Stimulated activated naive CD4-positive, alpha-beta T cell treated with Interleukin-2 at 50 U/mL for 16 hours (primary cell): ENCODE results near the gene BRINP3.

Experiments used
- DNase-seq: peaks from one replicate; lab custom pipeline; 2025; lab: John Stamatoyannopoulos, UW

Gene BRINP3

GRCh38 chr1:190104961-190105360, 372.7 kb downstream of the BRINP3 start:
- no peak for DNase-seq

GRCh38 chr1:190102757-190103326, 374.8 kb downstream of the BRINP3 start:
- no peak for DNase-seq

- no peak for DNase-seq
Measured at GRCh38 chr1:190101756-190102155, 375.9 kb downstream of the BRINP3 start.

DNA sequence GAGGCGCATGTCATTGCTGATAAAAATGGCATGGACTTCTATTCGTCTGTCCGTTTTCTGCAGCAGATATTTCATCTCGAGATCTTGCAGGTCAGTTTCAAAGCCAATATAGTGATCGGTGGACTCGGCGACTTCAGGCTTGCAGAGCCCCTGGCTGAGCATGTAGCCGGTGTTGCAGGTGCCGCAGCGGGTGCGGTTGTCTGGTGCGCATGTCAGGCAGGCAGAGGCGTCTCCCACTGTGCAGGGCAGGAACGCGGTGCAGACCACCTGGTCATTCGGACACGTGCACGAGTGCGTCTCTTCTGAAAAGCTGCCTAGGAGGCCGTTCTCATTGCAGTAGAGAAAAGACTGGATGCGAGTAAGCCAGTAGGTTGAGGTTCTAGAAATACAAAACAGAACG, 378.9 kb downstream of the BRINP3 start:
- no peak for DNase-seq

DNA sequence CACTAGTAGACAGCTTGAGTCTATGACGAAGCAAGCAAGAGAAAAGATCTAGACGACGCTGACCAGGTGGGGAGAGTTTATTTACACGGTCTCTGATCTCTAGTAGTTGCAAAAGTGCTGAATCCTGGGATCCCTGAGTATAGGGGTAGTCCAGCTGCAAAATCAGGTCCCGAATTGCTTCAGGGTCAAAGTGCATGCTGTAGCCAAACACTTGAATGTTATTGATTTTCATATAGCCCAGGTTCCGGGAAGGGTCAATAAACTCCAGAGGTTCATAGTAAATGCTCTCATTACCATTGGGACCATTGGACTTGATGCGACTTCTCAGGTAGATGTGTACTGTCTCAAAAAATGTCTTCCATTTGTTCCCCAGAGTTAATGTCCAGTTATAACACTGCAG, 379.6 kb downstream of the BRINP3 start:
- DNase-seq, result no peak

DNA sequence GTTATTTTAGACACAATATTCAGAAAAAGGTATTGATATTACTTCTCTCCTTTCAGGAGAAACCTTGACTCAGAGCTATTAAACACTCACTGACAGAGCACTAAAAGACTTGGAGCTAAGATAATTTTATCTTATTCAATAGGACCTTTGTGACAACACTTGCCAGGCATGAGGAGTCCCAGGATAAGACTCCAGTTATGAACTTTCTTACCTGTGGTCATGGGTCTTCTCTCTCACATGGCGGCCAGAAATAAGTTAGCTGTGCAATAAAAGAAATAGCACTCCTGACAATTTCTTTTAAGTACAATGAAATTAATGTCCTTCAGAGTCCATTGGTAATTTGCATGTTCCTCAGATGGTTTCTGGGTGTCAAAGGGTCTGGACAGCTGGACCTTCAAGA, 382.1 kb downstream of the BRINP3 start:
- no peak for DNase-seq

DNA sequence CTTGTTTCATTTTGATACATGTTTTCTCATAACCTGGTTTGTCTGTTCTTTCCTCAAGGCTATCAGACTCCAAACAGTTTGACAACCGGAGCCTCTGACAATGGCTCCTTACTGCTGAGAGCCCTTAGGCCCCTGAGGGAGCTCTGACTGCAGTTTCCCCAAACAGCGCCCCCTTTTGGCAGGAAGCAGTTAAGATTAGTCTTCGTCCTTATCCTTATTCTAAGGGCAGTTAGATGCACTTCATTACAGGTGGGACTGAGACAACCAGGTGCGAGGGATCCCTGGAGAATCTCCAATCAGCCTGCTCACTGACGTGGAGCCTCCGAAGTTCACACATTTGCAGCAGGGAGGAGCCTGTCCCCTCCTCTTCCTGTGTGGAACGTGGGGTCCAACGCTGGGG, 393.1 kb downstream of the BRINP3 start:
- DNase-seq, result no peak

- no peak for DNase-seq
Measured at GRCh38 chr1:190068304-190068703, 409.4 kb downstream of the BRINP3 start.

DNA sequence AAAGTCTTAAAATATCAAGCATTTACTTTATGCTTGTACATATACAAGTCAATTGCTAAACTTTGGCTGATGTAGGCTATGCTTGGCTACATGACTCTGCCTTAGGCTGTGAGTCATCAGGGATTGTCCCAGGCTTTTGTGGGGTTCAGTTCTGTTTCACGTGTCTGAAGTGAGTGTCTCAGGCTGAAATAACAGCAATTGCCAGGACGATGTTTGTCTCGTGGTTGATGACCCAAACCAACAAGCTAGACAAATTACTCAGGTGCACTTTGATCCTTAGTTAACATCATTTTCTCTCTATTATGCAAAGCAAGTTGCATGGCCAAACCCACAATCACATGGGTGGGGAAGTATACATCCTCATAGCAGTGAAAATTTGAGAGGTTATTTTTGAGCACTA, 410.1 kb downstream of the BRINP3 start:
- no peak for DNase-seq

DNA sequence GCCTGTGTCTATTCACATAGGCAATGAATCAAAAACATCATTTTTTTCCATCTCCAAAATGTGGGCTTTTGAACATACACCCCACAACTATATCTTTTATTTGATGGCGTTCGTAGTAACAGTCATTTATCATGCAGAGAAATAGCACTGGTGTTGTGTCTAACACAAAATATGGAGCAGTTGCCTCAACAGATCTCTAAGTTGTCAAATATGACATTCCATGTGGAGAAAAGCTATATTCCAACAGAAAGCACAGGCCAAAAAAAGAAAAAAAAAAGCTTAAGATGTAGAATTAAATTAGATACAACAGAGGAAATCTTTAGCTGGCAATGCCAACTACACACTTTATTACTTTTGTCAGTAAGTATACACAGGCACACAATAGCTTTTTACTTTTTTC, 411.7 kb downstream of the BRINP3 start:
- DNase-seq, result no peak

DNA sequence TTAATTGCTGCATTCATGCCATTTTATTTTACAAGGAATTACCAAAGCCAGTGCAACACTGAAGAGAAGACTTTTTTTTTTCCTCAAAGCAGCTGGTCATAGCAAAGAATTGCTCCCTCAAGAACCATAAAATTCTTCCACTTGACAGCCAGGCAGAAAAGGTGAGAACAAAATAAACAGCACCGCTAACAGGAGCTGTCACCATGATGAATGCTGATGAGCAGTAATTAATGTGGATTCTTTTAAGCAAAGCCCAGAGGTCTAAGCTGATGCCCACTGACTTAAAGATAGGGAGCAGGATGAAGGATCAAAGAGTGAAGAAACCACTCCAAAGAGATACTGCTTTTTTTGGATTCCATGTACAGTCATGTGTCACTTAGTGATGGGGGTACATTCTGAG, 428.4 kb downstream of the BRINP3 start:
- DNase-seq, result no peak
